ENCODE data around the gene MLC1.
"Not testable (repeated sequence)": the region's sequence is repeated elsewhere in the genome, so short reads cannot be mapped to it uniquely, and the experiment has no call there.

The MLC1 gene

DNA sequence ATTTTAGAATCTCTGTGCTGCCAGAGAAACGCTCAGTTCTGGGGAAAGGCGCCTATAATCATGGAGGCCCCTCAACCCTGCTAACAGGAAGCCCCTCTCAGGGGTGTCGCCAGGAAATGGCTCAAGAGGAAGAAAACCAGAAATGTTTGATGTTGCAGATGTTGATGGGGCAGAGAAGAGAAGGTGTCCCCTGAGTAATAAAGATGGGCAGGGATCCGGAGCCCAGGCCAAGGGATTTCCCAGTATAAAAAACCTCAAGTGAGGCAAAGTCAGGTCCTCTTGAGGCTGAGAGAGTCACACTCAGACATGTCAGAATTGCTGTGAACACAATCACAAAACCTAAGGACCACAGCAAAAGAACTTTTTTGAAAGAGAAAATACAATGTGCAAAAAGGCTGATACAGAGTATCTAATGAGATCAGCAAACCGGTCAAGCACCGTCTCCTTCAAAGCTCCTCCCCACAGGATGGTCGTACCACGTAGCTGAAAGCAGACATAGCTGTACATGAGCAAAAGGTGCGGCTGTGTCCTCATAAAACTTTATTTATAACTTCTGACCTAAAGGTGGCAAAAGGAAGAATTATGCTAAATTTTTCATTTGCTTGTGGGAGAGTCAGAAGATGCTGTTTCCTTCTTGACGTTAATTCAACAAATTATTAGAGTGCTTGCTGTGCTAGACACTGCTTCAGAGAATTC, 16.8 kb upstream of the MLC1 start:
- no peak for DNase-seq

DNA sequence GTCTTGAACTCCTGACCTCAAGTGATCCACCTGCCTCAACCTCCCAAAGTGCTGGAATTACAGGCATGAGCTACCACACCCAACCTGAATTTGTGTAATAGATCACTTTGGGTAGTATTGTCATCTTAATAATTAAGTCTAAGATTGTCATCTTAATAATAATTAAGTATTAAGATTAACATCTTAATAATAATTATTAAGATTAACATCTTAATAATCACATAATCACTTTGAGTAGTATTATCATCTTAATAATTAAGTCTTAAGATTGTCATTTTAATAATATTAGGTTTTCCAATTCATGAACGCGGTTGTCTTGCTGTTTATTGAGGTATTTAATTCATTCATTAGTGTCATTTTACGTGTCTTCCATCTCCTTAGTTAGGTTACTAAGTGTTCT, 12.8 kb upstream of the MLC1 start:
- no peak for DNase-seq

DNA sequence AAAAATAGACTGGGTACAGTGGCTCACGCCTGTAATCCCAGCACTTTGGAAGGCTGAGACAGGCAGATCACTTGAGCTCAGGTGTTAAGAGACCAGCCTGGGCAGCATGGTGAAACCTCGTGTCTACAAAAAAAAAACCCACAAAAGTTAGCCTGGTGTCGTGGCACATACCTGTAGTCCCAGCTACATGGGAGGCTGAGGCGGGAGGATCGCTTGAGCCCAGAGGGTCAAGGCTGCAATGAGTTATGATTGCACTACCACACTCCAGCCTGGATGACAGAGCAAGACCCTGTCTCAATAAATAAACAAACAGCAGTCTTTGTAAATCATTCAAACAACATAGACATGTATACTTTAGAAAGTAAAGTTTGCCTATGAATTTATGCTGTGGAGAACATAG, 7.1 kb upstream of the MLC1 start:
- no peak for DNase-seq

DNA sequence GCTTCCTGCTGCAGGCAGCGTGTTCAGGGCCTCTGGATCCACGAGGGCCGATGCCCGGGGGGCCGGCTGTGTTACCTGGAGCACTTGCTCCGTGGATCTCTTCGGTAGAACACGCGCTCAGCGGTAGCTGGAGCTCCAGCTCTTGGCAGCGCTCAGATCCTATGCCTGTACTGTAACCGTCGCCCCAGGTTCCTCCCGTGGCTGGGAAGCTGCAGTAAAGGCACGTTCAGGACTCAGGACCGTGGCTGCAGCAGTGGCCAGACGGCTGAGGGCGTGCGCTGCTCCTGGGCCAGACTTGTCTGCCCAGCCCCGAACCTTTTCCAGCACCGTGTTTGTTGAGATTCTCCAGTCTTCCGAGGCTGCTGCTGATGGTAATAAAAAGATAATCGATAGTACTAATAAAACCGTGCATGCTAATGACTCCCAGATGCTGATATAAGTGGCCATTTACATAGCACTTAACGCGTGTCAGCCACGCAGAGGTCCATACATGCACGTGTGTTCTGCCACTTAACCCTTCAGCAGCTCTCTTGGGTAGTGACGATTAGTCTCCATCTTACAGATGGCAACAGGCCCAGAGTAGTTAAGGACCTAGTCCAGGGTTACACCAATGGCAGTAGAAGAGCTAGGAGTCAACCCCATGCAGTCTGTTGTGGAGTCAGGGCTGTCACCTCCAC, 6.0 kb upstream of the MLC1 start:
- no peak for DNase-seq

DNA sequence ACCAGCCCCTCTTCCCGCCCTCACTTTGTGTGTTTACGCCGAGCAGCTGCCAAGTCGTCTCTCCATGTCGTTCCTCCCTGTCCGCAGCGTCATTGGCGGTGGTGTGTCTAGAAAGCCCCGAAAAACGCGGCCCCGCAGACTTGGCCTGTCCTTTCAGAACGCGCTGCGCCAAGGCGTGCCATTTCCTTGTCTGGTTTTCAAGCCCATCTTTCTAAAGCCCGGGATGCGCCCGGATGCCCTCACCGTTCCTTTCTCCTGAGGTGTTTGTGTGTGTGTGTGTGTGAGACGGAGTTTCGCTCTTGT, 5.1 kb upstream of the MLC1 start:
- no peak for DNase-seq

GRCh38 chr22:50089682-50090411, 4.6 kb upstream of the MLC1 start, which contains the start of gene MOV10L1:
Gene MOV10L1 (plus strand): TSS chr22:50090006. CDS start chr22:50090089, 83 bp downstream.
- DNase-seq = peak; percentile 41

DNA sequence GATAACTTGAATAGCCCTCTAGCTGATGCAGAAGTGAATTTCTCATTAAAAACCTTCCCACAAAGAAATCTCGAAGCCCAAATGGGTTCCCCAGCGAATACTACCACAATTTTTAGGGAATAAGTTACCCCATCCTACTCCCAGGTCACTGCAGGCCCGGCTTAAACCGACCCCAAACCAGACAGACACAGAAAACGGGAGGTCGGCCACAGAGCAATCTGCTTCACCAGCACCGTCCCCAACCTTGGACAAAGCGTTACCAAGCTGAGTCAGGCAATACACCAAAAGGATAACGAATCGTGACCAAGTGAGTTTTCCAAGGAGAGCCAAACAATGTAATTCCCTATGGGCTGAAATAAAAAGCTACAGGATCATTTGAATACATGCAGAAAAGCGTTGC, 4.0 kb upstream of the MLC1 start:
- DNase-seq = no peak

GRCh38 chr22:50088096-50088495, 2.9 kb upstream of the MLC1 start:
- no peak for DNase-seq

- DNase-seq = no peak
These were observed 2.4 kb upstream of the MLC1 start for GRCh38 chr22:50087646-50088045.

DNA sequence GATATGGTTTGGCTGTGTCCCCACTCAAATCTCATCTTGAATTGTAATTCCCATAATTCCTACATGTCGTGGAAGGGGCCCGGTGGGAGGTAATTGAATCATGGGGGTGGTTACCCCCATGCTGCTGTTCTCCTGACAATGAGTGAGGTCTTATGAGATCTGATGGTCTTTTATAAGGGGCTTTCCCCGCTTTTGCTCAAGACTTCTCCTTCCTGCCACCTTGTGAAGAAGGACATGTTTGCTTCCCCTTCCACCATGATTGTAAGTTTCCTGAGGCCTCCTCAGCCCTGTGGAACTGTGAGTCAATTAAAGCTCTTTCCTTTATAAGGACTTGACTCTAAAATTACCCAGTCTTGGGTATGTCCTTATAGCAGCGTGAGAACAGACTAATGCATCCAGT, 1.7 kb upstream of the MLC1 start:
- DNase-seq = not testable (repeated sequence)

GRCh38 chr22:50086526-50086925, 1.3 kb upstream of the MLC1 start:
- DNase-seq = no peak

- DNase-seq = no peak
These were observed 608 bp downstream of the MLC1 start for GRCh38 chr22:50084614-50085021.

DNA sequence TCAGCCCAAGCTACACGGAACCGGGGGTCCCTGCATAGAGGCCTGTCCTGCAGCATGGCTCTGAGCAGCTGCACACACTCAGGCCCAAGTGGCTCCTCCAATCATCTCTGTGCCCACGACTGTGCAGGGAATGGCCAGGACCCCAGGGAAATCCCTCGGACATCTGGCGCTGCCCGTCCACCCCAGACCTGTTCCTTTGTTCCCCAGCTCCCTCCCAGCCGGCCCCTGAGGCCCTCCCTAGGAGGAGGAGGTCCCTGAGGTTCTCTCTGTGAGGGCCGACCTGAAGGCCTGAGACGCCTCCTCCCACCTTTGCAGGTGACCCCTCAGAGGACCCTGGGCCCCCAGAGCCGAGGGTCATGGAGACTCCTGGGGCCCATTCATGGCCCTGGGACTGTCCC, 1.1 kb downstream of the MLC1 start:
- no peak for DNase-seq

GRCh38 chr22:50083462-50084079, 1.7 kb downstream of the MLC1 start:
- no peak for DNase-seq

DNA sequence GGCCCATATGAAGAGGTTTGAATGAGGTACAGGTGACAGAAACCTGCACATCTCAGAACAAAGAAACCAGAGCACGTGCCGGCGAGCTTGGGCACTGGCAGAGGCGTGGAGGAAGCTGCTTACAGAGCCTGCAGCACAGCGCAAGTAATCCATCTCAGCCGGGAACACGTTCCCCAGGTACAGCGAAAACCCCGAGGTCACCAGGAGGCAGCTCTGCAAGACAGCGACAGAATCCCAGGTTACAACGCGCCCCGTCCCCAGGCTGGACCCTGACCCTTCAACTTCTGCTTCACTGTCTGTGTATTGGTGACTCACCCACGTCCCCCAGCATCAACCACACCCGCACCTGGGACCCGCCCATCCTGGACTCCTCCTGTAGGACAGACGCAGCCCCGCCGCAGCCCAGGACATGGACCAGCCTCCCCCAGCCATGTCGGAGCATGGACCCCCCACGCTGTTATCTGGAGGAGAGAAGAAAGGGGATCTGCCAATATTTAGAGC, 2.2 kb downstream of the MLC1 start:
- no peak for DNase-seq

DNA sequence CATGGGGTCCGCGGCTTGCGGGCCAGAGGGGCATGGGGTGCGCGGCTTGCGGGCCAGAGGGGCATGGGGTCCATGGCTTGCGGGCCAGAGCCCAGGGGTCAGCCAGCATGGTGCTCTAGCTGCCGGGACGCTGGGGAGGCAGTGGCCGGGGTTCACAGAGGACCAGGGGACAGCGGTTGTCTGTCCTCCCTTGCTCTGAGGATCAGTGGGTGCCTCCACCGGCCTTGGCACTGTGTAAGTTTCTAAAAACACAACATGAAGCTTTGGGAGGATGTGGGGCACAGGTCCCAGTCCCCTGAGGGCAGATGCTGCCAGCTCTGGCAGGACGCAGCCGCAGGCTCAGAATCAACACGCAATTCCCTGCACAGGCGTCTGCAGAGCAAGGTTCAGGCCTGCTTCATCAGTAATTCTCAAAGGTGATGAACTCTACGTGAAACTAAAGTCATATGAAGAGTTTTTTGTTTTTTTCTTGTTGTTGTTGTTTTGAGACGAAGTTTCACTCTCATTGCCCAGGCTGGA, 3.0 kb downstream of the MLC1 start:
- no peak for DNase-seq

- DNase-seq = no peak
These were observed 3.6 kb downstream of the MLC1 start for GRCh38 chr22:50081426-50082196.

DNA sequence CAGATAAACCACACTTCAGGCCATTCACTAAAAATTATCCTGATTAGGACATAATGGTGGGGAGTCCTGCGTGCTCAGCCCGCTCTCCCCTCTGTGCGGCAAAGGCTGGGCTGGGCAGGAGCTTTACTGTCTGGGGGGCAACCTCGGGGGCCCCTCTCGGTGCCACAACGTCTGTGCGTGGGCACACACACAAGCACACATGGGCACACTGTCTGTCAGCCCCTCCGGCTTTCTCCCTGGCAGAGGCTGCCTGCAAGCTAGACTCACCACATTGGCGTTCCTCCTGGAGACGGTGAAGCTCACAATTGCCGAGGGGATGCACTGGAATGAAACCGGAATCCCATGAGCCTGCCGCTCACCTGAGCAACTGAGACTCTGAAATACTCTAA, 5.2 kb downstream of the MLC1 start:
- DNase-seq = no peak

- DNase-seq = no peak
These were observed 6.5 kb downstream of the MLC1 start for GRCh38 chr22:50078761-50079160.

DNA sequence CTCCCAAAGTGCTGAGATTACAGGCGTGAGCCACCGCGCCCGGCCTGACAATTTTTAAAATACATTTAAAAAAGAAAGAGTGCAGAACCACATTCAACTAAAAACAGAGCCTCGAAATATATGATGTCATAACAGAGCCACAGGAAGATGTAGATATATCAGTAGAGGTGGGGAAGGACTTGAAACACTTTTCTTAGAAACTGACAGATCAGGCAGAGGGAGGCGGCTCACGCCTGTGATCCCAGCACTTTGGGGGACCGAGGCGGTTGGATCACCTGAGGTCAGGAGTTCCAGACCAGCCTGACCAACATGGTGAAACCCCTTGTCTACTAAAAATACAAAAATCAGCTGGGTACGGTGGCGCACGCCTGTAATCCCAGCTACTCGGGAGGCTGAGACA, 7.0 kb downstream of the MLC1 start:
- DNase-seq = no peak

- DNase-seq = no peak
These were observed 8.3 kb downstream of the MLC1 start for GRCh38 chr22:50076646-50077535.

Data from CD4-positive, alpha-beta T cell treated with Interleukin-10 for 1 hour (primary cell).